Choroid plexus epithelial cell (primary cell): ENCODE data around the gene DBF4B.
"Not testable (repeated sequence)": the region's sequence is repeated elsewhere in the genome, so short reads cannot be mapped to it uniquely, and the experiment has no call there.

ENCODE experiments used
- DNase-seq: peaks from one replicate; pipeline ENCODE4 v3.0.0-alpha.2; 2010; ENCODE audit warnings: low read depth
- H3K4me3 ChIP-seq: 2 replicates; pipeline ENCODE4 v1.5.1; 2011; ENCODE audit warnings: low read depth, mild to moderate bottlenecking, control low read depth, low read length, moderate library complexity
- CTCF ChIP-seq: conservative IDR thresholded peaks from 2 replicates; pipeline ENCODE4 v1.5.1; 2011; ENCODE audit warnings: low read depth, mild to moderate bottlenecking, control low read depth, inconsistent platforms, low read length, moderate library complexity

Gene DBF4B

GRCh38 chr17:44734272-44734671 lies 25.8 kb downstream of the DBF4B start:
- H3K4me3 ChIP-seq: no peak overlapping the region
- TF ChIP-seq CTCF: no peak
- DNase-seq: no peak

- TF ChIP-seq CTCF: no peak
- DNase-seq: no peak
- H3K4me3 ChIP-seq: no peak overlapping the region
Measured at GRCh38 chr17:44736551-44737240, 28.2 kb downstream of the DBF4B start.

GRCh38 chr17:44738214-44738906 lies 29.9 kb downstream of the DBF4B start:
- no peak for TF ChIP-seq CTCF
- H3K4me3 ChIP-seq: no peak overlapping the region
- no peak for DNase-seq

GRCh38 chr17:44741316-44741715 lies 32.9 kb downstream of the DBF4B start:
- no peak for TF ChIP-seq CTCF
- no peak for DNase-seq
- no peak overlapping the region for H3K4me3 ChIP-seq

GRCh38 chr17:44745301-44745700 lies 36.8 kb downstream of the DBF4B start:
- no peak overlapping the region for H3K4me3 ChIP-seq
- DNase-seq: no peak
- TF ChIP-seq CTCF: peak; percentile 14

GRCh38 chr17:44745738-44746137 lies 37.3 kb downstream of the DBF4B start:
- not testable (repeated sequence) for H3K4me3 ChIP-seq, DNase-seq

- peak; percentile 15 for DNase-seq
- TF ChIP-seq CTCF: no peak
- no peak overlapping the region for H3K4me3 ChIP-seq
Measured at GRCh38 chr17:44747566-44747965, 39.1 kb downstream of the DBF4B start.
